ENCODE results near the gene POLD4.

The POLD4 gene

GRCh38 chr11:67370351-67371076, 17.2 kb upstream of the POLD4 start:
- DNase-seq = no peak

DNA sequence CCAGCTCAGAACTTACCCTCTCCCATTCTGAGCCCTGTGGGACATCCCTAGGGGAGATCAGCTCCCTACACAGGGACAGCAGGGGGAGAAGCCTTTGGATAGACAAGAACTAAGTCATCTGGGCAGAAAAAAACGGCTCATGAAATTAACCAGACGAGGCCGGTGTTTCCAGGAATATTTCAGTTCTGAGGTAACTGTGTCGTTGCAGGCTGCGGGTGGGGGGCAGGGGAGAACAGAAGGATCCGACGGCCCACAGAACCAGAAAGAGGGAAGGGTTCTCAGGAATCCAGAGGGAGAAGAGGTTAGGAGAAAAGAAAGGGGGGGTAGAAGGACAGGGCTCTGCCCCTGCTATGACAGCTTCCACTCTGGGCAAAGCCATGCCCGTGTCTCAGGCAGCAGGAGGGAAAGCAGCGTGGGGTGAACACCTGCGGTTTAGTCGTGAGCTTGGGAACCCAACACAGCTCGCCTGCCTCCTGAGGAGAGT, 16.5 kb upstream of the POLD4 start:
- no peak for DNase-seq

GRCh38 chr11:67369275-67369674, 15.9 kb upstream of the POLD4 start:
- no peak for DNase-seq

- no peak for DNase-seq
Observed at GRCh38 chr11:67368621-67369020, 15.3 kb upstream of the POLD4 start.

GRCh38 chr11:67367761-67368227, 14.4 kb upstream of the POLD4 start:
- DNase-seq = no peak

- no peak for DNase-seq
Observed at GRCh38 chr11:67366961-67367760, 13.8 kb upstream of the POLD4 start.

DNA sequence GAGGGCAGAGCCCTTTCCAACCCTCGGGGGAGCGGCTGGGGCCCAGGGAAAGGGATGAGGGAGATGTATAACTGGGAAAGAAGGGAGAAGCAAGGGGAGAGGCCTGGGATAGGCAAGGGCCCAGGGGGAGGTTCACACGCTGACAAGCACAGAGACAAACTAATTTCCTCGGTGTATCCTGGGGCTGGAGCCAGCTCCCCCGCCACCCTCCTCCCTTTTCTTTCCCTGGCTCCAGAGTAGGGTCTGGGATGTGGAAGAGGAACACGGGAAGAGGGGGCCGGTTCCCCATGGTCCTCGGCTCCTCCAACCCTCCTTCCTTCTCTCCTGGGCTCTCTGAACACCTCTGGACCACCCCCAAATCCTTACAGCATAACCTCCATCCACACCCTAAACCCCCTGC, 13.2 kb upstream of the POLD4 start:
- DNase-seq = no peak

GRCh38 chr11:67365736-67366444, 12.5 kb upstream of the POLD4 start:
- no peak for DNase-seq

DNA sequence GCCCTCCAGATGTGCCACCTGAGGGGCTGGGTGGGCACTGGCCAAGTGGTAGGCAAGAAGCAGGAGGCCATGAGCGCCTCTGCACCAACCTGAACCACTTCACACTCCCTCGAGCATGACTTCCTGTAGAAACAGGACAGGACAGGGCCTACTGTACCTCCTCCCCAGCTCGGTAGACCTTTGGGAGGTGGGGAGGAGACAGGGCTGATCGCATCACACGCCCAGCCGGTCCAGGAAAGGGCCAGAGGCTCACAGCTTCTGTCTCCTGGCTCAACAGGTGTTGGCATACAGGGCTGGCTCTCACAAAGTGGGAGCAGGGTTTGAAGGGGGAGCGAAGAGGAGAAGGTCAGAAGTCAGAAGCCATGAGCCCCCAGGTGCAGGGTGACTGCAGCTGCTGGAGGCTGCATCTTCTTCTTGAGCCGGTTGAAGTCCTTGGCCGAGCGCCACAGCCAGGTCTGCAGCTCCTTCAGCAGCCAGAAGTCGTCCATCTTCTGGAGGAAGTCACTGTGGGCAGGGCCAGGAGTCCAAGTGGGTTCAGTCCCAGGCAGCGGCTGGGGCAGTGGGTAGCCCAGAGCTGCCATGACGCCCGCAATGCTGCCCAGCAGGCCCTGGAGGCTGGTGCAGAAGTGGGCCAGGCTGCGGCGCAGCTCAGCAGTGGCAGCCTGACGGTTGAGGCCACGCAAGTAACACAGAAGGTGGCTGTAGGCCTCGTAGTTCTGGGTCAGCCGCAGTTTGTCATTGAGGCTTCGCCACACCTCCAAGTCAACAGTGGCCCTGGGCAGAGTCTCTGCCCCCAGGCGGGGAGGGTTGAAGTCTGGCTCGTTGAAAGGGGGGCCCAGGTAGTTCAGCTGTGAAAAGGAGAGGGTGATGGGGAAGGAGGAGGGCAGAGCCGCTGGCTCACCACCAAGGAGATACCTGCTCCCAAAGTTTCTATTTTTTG, 11.7 kb upstream of the POLD4 start:
- DNase-seq = no peak

DNA sequence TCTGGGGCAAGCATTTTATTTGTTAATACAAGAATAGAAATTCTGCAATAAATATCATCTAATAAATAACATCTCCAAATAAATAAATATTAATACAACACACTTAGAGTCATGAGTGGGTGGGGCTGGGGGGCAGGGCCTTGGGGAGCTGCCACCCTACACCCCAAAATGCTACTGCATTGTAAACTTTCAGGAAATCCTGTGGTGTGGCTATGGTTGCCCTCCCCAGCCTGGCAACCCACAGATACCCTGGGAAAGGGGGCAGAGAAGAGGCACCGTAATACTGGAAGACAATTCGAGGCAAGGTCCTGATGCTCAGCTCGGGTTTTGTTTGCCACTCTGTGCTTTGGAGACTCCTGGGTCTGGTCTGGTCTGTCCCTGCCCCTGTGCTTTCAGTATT, 10.8 kb upstream of the POLD4 start:
- no peak for DNase-seq

GRCh38 chr11:67357831-67358670, 4.7 kb upstream of the POLD4 start:
- DNase-seq = no peak

DNA sequence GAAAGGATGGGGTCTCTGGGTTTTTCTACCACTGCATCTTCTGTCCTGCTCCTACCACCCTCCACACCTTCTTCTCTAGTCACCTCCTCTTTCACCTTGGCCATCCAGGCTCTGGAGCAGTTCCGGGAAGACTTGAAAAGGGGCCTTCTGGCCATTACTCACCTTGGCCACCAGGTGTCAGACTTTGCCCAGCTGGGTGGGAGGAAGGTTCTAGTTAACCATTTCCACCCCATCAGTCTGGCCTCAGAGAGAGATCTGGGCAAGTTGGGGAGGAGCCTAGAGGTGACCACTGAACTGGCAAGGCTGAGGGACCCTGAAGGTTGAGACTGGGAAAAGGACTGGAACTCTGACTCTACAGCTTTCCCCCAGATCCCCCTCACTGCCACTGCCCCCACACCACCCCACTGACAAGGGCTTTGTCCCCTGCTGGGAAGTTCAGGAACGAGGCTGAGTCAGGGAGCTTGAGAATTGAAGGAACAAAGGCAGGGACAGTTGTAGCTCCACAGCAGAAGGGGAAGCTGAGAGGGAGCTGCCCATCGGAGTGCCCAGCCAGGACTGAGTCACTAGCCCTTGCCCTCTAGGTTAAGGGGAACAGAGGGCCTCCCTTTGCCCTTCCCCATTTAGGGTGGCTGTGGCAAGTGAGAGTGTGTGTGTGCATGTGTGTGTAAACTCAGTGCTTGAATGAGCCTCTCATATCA, 3.7 kb upstream of the POLD4 start:
- peak in 1 of 2 experiments; percentile 21 for DNase-seq

GRCh38 chr11:67356387-67356863, 3.1 kb upstream of the POLD4 start:
- no peak for DNase-seq

GRCh38 chr11:67355794-67356386, 2.5 kb upstream of the POLD4 start:
- no peak for DNase-seq

- DNase-seq = no peak
Observed at GRCh38 chr11:67355023-67355793, 1.9 kb upstream of the POLD4 start.

GRCh38 chr11:67354075-67355022, 1.0 kb upstream of the POLD4 start:
- no peak for DNase-seq

GRCh38 chr11:67352546-67353316, 615 bp downstream of the POLD4 start:
- DNase-seq = peak in 1 of 2 experiments; percentile 49
